Thymus (tissue), 11 donors: ENCODE data around the gene TMEM209. TPM values are rescaled to one million over a fixed set of nuclear protein-coding genes. Genes with fewer than 3 reads are reported as not detected.
"Not testable (repeated sequence)": the region's sequence is repeated elsewhere in the genome, so short reads cannot be mapped to it uniquely, and the experiment has no call there.

Experiments used
- DNase-seq, 9 donors: peaks; one replicate each; pipeline ENCODE4 v3.0.0-alpha.2; 2013; ENCODE audit warnings: low spot score in 9 of 9, low read depth in 6 of 9, missing footprints in 1 of 9
- H3K27ac ChIP-seq, 2 donors: one replicate each; pipeline ENCODE4 v1.5.1; 2013; ENCODE audit warnings: control low read depth in 1 of 2, low read depth in 1 of 2, low read length in 1 of 2, mild to moderate bottlenecking in 1 of 2, moderate library complexity in 1 of 2
- H3K27me3 ChIP-seq, 2 donors: one replicate each; pipeline ENCODE4 v1.5.1; 2013; ENCODE audit warnings: low read length in 1 of 2; ENCODE audit not compliant: control insufficient read depth in 2 of 2, insufficient read depth in 1 of 2
- H3K36me3 ChIP-seq, 2 donors: one replicate each; pipeline ENCODE4 v1.5.1; 2013; ENCODE audit warnings: low read length in 1 of 2, mild to moderate bottlenecking in 1 of 2, moderate library complexity in 1 of 2; ENCODE audit not compliant: control insufficient read depth in 2 of 2, insufficient read depth in 2 of 2
- H3K4me1 ChIP-seq, 2 donors: one replicate each; pipeline ENCODE4 v1.5.1; 2013; ENCODE audit warnings: low read length in 2 of 2; ENCODE audit not compliant: control insufficient read depth in 2 of 2, insufficient read depth in 2 of 2
- H3K4me3 ChIP-seq, 2 donors: one replicate each; pipeline ENCODE4 v1.5.1; 2013; ENCODE audit warnings: low read length in 2 of 2, control low read depth in 1 of 2, mild to moderate bottlenecking in 1 of 2
- H3K9me3 ChIP-seq, 2 donors: one replicate each; pipeline ENCODE4 v1.5.1; 2013; ENCODE audit warnings: low read length in 1 of 2, mild to moderate bottlenecking in 1 of 2; ENCODE audit not compliant: control insufficient read depth in 2 of 2, insufficient read depth in 1 of 2
- WGBS: extraction: QIAGEN DNeasy Blood & Tissue Kit; methylation state at CpG from one replicate; pipeline ENCODE4 v1.1.7; 2013; 5-methylcytosine and 5-hydroxymethylcytosine counted together
- polyA plus RNA-seq: library from polyadenylated mRNA; stranded (reverse); fragments of 200-250 nt; gene quantifications from one replicate; pipeline ENCODE4 v1.2.3, GENCODE V29; 2013
- total RNA-seq: library from RNA; stranded (reverse); fragments of 120-200 nt; gene quantifications from one replicate; pipeline ENCODE4 v1.2.4, GENCODE V29; 2013
- donor health status: healthy.

The TMEM209 gene
- total and polyA plus RNA-seq, 2 donors: 13.4 to 15.5 TPM

- not testable (repeated sequence) for H3K27me3 ChIP-seq
- WGBS: 91% methylated on average over 4 of the region's 4 CpGs
These were observed 31.2 kb upstream of the TMEM209 start for GRCh38 chr7:130236361-130236760.

GRCh38 chr7:130234078-130234477 lies 28.9 kb upstream of the TMEM209 start:
- Histone ChIP-seq H3K36me3 (no peaks in the 10 kb centered on the region), H3K4me3 (no peak overlapping the region), H3K27me3 (no peaks in the 10 kb centered on the region), H3K4me1 (no peaks in the 10 kb centered on the region), H3K27ac (no peak overlapping the region), H3K9me3 (no peaks in the 10 kb centered on the region)
- 95% methylated on average over 2 of the region's 2 CpGs for WGBS
- no peak for DNase-seq

More at GRCh38 chr7:130236361-130236760, 31.2 kb upstream of the TMEM209 start:
- H3K9me3 ChIP-seq, H3K4me3 ChIP-seq, H3K4me1 ChIP-seq, H3K36me3 ChIP-seq, H3K27ac ChIP-seq, DNase-seq: not testable (repeated sequence)

- H3K4me1 ChIP-seq: no peaks in the 10 kb centered on the region
- no peaks in the 10 kb centered on the region for H3K36me3 ChIP-seq
- no peaks in the 10 kb centered on the region for H3K27me3 ChIP-seq
- WGBS: 98% methylated on average over 2 of the region's 2 CpGs
- H3K27ac ChIP-seq: no peak overlapping the region
- H3K9me3 ChIP-seq: no peaks in the 10 kb centered on the region
- no peak overlapping the region for H3K4me3 ChIP-seq
- no peak for DNase-seq
These were observed 27.0 kb upstream of the TMEM209 start for GRCh38 chr7:130232209-130232608.

DNA sequence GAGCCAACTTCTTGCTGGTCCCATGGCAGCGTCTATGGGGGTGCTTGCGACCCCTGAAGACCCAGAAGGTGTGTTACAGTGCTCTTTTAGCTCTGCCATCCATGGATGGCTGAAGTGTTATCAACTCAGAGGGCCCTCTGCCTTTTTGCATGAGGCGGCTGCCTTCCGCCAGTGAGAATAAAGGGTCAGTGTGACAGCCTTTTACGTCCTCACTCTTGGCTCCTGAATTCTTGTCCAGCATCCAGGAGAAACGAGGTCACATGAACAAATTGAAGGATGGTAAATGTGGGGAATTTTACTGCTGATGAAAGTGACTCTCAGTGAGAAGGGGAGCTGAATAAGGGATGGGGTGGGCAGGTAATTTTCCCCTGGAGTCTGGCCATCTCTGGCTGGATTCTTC lies 26.6 kb upstream of the TMEM209 start:
- no peak overlapping the region for H3K4me3 ChIP-seq
- DNase-seq: no peak
- 95% methylated on average over 6 of the region's 6 CpGs for WGBS
- H3K4me1 ChIP-seq: no peaks in the 10 kb centered on the region
- H3K36me3 ChIP-seq: no peaks in the 10 kb centered on the region
- no peak overlapping the region for H3K27ac ChIP-seq
- H3K9me3 ChIP-seq: no peaks in the 10 kb centered on the region
- no peaks in the 10 kb centered on the region for H3K27me3 ChIP-seq

GRCh38 chr7:130229981-130230380 lies 24.8 kb upstream of the TMEM209 start:
- not testable (repeated sequence) for H3K36me3 ChIP-seq, H3K27ac ChIP-seq, H3K9me3 ChIP-seq, H3K4me1 ChIP-seq, DNase-seq, H3K4me3 ChIP-seq, H3K27me3 ChIP-seq
- 92% methylated on average over 25 of the region's 28 CpGs for WGBS

GRCh38 chr7:130228840-130229502 lies 23.8 kb upstream of the TMEM209 start:
- no peaks in the 10 kb centered on the region for H3K4me1 ChIP-seq
- no peak for DNase-seq
- H3K4me3 ChIP-seq: no peak overlapping the region
- no peaks in the 10 kb centered on the region for H3K27me3 ChIP-seq
- no peaks in the 10 kb centered on the region for H3K36me3 ChIP-seq
- no peaks in the 10 kb centered on the region for H3K9me3 ChIP-seq
- H3K27ac ChIP-seq: no peak overlapping the region
- 93% methylated on average over 7 of the region's 7 CpGs for WGBS

DNA sequence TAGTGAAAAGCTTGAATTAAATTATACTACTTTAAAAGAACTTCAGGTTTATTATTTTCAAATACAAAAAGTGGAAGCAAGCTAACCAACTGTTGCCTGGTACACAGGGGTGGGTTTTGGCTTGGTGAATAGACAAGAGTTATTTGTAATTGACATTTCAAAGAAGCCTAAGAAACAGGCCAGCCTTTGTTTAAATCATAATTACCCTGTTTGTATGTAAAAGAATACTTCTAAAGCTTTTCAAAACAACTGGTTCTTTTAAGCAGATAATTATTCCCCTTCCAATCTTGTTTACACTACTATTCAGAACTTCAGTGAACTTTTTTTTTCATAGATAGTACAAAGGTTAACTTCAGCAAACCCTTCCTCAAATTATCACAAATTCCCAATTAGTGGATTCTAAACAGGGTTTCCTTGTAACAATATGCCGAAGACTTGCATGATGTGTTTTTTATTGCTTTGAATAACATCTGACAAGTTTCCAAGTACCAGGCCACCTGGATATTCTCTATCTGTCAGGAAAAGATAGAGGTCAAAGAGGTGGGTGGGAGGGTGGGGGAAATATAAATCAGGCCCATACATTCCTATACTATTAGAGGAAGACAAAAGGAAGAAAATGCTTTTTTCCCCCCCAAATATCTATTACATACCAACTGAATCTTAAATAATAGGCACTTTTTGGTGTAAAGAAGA lies 22.8 kb upstream of the TMEM209 start:
- no peak overlapping the region for H3K27ac ChIP-seq
- H3K9me3 ChIP-seq: no peaks in the 10 kb centered on the region
- no peak overlapping the region for H3K4me3 ChIP-seq
- no peaks in the 10 kb centered on the region for H3K4me1 ChIP-seq
- H3K27me3 ChIP-seq: no peaks in the 10 kb centered on the region
- H3K36me3 ChIP-seq: no peaks in the 10 kb centered on the region
- no peak for DNase-seq
- WGBS: 96% methylated on average over 1 of the region's 1 CpG

GRCh38 chr7:130226333-130226732 lies 21.1 kb upstream of the TMEM209 start:
- 94% methylated on average over 1 of the region's 1 CpG for WGBS
- H3K27ac ChIP-seq: no peak overlapping the region
- no peaks in the 10 kb centered on the region for H3K9me3 ChIP-seq
- no peak overlapping the region for H3K4me3 ChIP-seq
- no peaks in the 10 kb centered on the region for H3K36me3 ChIP-seq
- H3K4me1 ChIP-seq: no peaks in the 10 kb centered on the region
- DNase-seq: no peak
- no peaks in the 10 kb centered on the region for H3K27me3 ChIP-seq

GRCh38 chr7:130224923-130225322 lies 19.7 kb upstream of the TMEM209 start:
- DNase-seq, H3K27me3 ChIP-seq, H3K27ac ChIP-seq, H3K4me1 ChIP-seq, H3K9me3 ChIP-seq, H3K36me3 ChIP-seq, H3K4me3 ChIP-seq: not testable (repeated sequence)
- WGBS: 95% methylated on average over 3 of the region's 3 CpGs
